ENCODE results near the gene SSTR3.
"Not testable (repeated sequence)": the region's sequence is repeated elsewhere in the genome, so short reads cannot be mapped to it uniquely, and the experiment has no call there.

Gene SSTR3

DNA sequence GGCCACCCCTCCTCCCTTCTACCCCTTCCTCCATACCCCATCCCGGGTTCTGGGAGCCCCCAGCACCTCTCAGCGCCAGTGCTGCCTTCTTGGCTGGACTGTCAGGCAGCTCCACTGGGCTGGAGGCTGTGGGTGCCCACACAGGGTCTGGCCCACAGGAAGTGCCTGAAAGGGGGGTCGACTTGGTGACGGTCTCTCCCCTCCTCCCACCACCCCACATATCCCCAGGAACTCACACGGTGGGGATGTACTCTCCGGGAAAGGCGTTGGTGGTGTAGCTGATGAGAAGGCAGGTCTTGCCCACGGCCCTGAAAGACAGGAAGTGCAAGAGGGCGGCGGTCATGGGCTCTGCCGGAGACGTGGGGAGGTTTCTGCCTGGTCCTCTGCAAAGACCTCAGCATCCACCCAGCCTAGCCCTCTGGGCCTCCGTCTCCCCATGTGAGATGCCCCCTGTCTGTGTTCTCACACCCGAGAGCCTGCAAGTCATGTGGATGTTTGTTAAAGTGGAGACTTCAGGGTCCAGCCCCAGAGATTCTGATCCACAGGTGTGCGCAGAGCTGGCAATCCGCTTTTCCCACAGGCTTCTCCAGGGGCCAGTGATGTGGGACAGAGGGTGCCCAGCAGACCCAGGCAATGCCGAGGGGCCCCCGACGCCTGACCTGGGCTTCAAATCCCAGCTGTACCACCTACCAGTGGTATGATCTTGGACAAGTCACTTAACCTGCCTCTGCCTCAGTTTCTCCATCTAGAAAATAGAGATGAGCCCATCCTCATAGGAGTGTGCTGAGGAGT lies 29.3 kb upstream of the SSTR3 start:
- no peak for DNase-seq

DNA sequence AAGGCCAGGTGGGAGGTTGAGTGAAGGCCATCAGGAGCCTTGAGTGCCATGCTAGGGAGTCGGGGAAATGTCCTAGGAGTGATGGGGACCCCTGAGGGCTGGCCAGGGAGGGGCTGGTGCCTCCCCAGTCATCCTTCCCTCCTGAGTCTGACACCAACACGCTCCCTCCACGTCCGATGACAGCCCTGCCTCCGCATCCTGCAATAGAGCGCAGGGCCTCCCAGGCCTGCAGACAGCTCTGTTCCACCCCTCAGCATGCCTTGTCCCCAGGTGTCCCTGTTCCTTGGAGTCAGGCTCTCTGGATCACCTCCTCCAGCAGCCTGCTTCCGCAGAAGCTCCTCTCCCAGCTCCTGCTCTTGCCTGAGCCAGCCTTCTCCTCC lies 28.7 kb upstream of the SSTR3 start:
- DNase-seq, result no peak

DNA sequence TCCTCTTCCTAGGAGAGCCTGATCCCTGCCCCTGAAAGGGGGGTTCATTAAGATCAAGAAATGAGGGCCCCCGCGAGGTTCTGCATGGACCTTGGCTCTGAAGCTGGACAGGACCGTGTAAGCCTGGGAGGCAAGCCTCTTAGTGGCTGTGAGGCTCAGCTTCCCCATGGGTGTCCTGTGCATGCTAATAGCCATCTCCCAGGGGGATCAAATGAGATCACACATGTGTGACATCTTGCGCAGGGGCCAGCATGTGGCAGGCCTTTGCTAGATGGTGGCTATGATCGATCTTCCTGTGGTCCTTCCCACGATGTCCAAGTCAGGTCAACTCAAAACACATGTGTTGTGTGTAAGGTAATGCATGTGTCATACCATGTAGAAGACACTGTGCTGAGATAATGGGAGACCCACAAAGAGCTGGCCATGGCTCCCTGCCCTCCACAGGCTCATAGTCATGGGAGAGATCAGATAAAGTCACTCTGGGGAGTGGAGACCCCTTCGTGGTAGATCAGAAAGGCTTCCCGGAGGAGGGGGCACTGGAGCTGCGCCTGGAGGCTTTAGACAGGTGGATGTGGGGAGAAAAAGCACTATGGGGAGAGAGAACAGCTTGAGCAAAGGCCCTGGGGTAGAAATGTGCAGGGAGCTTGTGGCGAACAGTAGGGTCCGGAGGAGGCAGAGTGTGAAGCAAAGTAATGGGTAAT lies 28.1 kb upstream of the SSTR3 start:
- no peak for DNase-seq

DNA sequence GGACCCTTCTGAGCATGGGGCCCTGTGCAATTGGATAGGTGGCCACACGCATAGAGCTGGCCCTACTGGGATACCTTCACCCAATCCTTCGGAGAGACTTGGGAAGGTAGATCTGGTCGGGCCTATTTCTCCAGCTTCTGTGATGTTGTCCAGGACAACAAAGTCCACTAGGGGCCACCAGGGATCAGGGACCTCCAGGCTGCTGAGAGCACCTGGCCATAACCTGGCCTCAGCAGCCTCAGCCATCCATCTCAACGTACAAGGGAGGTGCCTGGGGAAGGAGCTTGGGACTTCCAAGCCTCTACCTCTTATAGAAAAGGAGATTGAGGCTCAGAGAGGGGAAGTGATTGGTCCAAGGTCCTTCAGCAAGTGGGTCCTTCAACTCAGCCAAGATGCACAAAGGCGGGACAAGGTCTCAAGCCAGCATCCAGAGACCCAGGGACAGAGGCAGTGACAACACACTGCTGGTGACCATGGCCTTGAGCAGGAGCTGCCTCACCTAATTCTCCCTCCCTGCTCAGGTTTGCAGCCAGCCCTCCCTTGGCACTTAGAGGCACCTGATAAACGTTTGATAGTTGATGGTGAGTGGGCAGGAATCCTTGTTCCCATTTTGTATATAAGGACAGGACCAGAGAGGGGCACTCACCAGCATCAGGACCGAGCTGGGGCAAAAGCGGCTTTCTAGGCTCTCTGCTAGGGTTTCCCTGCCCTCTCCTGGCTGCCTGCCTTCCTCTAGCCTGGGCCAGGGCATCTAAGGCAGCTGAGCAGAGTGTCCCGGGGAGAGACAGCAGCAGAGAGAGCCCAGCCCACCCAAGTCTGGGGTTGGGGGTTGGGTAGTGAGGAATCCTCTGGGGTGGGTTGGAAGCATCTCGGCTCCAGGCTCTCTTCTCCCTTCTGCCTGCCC lies 27.3 kb upstream of the SSTR3 start:
- no peak for DNase-seq

DNA sequence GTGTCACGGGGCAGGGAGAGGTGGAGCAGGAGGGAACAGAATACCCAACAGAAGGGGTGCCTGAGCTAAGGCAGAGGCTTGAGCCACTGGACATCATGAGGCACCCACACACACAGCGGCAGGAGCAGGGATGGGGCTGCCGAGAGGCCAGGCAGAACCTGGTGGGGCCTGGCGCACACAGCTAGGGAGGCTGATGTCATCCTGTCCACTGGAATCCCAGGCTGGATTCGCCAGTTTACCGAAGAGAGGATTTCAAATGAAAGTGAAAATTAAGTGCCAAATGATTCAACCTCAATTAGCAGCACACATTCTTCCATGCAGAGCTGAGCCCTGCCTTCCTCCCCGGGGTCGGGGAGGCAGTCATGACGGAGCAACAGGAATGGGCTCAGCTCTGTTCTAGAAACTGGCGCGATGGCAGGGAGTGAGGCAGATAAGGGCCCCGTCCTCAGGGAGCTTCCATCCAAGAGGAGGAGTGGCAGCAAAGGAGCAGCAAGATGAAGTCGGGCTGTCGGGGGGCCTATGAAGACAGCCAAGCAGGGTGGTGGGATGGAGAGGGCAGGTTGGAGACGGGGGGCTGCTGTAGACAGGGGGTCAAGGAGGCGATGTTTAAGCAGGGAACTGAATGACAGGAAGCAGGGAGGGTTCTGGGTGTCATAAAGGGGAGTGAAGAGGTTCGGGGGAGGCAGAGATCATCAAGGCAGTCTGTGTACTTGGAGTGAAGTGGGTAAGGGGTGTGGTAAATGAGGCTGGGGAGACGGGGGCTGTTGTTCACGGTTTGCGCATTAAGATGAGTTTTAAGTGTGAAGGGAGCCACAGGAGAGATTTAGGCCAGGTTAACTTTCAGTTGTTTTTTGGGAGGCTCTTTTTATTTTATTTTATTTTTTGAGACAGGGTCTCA lies 25.3 kb upstream of the SSTR3 start:
- DNase-seq, result no peak

DNA sequence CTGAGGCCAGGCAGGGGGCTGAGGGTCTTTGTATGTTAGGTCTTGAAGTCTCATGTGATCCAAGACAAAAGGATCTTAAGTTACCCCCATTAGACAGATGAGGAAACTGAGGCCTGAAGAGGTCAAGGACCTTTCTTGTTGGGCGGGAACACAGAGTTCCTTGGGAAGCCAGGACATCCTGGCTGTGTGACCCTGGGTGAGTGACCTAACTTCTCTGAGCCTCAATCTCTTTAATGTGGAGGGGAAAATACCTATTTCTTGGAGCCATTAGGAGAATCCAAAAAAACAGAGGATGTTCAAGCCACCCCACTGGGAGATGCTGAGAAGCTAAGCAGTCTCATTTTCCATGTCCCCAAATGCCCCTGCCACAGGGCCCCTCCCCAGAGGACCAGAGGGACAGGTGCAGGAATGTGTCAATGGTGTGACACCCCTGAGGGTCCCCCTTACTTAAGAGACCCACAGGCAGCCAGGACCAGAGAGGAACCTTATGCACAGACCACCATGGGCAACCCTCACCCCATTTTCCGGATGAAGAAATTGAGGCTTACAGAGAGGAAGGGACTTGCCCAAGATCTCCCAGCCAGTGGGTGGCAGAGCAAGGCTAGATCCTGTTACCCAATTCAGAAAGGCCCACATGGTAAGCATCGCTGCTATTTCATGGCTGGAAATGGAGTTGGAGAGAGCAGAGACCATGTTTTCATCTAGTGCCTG lies 23.8 kb upstream of the SSTR3 start:
- DNase-seq, result no peak

DNA sequence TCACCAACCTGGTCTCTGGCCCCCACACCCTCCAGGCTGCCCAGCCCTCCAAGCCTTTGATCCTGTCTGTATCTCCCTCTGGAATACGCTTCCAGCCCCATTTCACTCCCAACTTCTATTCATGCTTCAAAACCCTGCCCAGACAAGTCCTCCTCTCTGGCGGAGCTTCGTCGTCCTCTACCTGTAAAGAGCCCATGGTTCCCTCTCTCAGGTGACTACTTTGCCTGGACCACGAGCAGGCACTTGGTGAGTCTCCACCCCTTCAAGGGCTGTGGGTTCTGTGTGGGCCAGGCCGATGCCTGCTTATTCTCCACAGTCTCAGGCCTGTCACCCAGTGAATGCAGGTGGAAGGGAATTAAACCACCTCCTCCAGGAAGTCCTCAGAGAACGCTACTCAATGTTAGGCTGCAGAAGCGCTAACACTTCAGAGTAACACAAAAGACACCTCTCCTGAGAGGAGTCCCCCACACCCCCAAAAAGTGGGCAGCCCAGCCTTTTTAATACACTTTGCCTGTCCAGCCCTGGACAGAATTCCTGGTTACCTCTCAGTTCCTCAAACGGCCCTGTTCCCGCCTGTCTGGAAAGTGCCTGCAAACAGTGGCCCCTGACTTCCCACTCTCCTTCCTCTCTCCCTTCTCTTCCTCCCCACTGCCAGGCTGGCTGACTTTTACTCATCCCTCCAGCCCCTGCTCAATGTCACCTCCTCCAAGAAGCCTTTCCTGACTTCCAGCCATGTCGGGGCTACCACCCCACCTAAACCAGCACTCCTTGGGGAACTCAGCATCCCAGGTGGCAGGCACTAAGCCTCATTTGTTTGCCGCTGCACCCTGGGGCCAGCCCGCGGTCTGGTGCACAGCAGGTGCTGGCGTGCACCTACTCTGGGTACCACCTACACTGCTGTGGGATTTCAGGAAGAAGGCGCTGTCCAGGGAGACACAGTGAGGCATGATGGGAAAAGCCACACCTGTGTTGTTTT lies 22.7 kb upstream of the SSTR3 start:
- DNase-seq, result no peak

DNA sequence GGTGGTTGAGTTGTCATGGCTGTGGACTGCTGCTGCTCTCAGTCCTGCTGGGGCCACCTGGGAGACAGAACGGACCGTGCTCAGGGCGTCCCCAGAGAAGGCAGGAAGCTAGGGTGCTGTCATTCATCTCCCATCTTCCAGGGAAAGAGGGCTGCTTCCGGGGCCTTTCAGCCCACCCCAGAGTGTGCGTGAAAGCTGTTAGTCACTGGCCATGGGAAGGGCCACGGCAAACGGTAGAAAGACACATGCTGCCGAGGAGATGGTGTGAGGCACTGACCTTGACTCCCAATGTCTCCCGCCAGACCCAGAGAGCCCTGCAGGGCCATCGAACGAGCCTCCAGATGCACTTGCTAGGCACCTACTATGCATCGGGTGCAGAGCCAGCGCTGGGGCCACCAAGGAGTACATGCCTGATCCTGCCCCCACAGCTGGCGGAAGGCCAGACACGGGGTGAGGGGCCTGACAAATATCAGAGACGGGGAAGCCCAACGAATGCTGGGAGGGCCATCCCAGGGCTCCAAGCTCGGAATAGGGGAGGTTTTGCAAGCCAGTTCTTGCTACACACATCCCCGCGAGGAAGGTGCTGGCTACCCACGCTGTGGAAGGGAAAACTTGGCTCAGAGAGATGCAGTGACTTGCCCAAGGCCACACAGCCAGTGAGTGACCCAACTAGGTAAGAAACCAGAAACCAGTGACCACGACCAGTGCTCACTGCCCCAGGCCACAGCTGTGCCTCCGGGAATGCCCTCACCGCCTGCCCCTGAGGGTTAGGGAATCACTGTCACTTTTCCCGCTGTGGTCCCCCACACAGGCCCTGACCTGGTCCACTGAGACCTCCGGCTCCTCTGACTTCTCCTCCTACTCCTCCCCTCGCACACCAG lies 21.7 kb upstream of the SSTR3 start:
- no peak for DNase-seq

DNA sequence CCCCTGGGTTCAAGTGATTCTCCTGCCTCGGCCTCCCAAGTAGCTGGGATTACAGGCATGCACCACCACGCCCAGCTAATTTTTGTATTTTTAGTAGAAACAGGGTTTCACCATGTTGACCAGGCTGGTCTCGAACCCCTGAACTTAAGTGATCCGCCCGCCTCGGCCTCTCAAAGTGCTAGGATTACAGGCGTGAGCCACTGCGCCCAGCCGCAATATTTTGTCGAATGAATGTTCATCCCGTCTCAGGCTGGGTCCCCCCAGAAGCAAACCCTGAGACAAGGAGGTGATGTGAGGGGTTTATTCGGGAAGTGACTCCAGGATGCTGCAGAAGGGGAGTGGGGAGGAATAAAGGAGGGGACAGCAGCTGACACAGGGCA lies 21.1 kb upstream of the SSTR3 start:
- DNase-seq, result not testable (repeated sequence)

DNA sequence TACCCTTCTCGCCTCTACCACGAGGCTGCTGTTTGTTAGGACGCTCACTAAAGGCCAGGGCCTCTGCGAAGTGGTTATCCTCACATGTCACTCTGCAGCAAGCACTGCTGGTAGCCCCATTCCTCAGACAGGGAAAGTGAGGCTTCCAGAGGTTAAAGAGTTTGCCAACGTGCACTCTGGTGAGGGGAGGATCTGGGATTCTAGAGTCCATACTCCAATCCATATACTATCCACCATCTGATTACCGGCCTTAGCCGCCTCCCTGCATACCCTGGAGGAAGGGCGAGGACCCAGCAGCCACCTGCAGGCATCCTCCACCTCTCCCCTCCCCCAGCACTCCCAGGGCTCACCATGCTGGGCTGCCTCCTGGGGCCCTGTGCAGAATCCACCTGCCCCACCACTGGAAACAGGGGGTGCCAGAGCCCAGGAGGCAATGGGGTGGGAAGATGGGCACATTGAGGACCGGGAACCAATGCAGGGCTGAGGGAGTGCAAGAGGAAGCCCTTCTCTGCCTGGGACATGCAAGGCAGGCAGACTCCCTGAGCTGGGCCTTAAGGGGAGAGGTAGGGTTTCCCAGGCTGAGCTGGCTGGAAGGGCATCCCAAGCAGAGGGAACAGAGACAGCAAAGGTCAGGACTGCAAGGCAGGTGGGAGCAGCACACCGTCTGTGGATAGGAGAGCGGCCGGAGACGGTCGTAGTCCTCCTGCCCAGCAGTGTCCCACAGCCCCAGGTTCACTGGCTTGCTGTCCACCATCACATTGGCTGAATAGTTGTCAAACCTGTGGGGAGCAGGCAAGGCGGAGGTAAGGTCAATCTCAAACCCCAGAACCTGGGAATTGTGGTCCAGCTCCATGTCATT lies 20.1 kb upstream of the SSTR3 start:
- no peak for DNase-seq

DNA sequence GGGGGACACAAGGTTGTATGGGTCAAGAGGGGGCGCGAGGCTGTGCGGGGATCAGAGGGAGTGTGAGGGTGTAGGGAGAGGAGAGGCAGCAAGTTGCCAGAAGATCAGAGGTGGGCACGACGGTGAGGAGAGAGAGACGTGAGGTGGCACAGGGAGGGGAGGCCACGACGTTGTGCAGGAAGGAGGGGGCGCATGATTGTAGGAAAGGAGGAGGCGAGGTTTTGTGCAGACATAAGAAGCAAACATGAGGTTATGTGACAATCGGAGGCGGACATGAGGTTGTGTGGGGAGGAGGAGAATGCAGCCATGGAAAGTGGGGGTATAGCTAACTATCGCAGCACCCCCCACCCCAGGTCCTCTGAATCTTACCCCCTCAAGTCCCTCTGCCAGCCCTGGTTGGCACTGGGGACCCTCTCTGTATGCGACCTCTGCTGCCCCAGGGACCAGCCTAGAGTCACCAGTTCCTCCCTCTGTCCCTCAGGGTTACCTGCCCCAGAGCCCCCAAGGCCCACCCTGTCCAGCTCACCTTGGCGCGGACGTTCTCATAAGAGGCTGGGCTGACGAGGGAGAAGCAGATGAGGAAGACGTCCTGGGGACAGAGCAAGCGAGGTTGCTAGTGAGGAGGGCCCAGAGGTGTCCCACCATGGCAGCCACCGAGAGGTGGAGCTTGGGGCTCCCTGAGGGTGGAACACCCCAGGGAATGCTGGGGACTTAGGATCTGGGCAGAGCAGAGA lies 19.3 kb upstream of the SSTR3 start:
- no peak for DNase-seq

DNA sequence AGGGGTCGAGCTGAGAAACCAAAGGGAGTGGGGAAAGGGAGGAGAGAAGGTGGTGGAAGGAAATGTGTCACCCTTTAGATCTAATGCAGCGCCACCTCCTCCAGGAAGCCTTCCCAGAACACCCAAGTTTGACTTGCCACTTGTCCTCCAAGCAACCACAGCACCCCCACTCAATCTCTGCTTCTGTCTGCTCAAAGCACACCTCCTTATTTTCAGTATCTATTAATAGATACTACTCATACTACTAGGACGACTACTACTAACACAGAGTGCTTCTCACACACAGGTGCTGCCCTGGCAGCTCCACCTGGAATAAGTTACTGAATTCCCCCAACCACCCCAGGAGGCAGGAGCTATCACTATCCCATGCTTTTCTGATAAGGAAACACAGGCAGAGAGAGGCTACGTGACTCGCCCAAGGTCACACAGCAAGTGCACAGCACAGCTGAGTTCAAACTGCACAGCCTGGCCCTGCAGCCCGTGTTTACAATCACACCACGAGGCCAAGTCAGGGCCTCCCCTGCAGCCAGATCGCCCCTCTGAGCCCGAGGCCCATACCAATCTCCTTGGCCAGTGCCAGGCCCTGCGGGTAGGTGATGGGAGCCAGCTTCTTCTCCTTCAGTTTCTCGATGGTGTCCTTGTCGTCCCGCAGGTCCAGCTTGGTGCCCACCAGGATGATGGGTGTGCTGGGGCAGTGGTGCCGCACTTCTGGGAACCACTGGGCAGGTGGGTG lies 18.6 kb upstream of the SSTR3 start:
- no peak for DNase-seq

DNA sequence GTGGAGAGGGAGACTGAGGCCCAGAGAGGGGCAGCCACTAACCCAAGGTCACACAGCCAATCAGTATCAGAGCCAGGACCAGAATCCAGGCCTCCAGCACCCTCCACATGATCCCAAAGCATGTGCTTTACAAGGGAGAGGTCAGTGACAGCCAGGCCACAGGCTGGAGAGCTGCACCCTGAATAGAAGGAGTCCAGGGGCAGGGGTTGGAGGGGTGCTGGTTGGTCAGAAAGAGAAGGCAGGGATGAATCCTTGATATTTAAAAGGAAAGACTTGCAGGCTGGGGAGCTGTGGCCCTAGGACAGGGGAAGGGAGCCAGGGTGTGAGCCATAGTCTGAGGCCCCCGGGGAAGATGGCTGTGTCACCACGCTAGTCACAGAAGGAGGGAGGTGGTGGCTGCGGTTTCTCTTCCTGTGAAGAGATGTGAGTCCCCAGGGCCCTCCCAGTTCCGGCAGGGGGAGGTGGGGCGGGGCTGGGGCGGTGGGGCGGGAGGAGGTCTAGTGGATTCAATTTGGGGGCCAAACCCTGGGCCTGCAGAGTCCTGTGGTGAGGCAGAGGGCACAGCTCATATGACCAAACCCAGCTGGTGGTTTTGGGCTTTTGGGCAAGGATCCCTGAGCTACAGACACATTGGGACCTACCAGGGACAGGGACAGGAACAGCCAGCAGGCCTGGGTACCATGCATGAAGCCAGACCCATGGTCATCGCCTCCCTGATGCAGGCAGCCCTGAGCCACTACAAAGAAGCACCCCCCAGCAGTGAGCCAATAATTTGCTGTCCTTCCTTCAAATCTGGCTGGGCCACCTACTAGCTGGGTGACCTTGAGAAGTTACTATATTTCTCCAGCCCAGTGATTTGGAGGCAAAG lies 17.8 kb upstream of the SSTR3 start:
- DNase-seq, result no peak

DNA sequence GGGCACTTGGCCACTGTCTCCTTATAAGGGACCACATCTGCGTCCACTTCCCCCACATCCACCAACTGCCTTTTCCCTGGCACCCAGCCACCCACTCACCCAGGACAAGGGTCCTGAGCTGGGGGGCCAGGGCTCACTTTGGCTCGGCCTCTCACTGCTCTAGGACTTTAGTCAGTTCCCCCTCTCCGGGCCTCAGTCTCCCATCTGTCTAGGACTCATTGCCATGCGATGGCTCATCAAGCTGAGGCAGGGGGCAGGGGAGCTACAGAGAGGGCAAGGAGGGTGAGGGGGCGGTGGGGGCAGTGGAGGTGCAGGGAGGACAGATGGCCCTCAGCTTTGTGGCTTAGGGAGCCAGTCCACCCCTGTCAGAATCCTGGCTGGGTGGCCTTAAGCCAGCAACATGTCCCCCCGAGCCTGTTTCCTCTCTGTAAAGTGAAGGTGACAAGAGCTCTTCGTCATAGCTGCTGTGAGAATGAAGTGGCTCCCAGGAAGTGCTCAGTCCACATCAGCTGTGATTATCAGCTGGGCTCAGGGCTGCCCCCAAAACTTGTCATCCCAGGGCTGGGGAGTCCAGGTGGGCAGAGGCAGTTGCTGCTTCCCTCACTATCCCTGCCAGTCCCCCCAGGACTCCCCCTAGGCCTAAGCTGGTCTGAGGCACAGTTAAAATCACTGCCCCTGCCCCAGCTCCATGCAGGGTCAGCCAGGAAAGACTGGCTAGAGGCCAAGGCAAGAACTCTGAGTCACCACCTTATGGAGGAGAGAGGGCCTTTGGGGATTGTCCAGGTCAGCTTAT lies 16.9 kb upstream of the SSTR3 start:
- DNase-seq, result no peak
